ENCODE measurements around the gene DCC.
"Not testable (repeated sequence)": the region's sequence is repeated elsewhere in the genome, so short reads cannot be mapped to it uniquely, and the experiment has no call there.

The DCC gene

GRCh38 chr18:53490019-53490418 is 1150.0 kb downstream of the DCC start:
- no peak for DNase-seq

GRCh38 chr18:53496028-53496427 is 1156.0 kb downstream of the DCC start:
- DNase-seq: no peak

- DNase-seq: no peak
These were observed 1164.0 kb downstream of the DCC start for GRCh38 chr18:53503914-53504441.

GRCh38 chr18:53508529-53508928 is 1168.5 kb downstream of the DCC start:
- no peak for DNase-seq

GRCh38 chr18:53509886-53510285 is 1169.9 kb downstream of the DCC start:
- DNase-seq: no peak

GRCh38 chr18:53511725-53512124 is 1171.7 kb downstream of the DCC start:
- DNase-seq: not testable (repeated sequence)

GRCh38 chr18:53521068-53521467 is 1181.1 kb downstream of the DCC start:
- no peak for DNase-seq

- no peak for DNase-seq
These were observed 1186.3 kb downstream of the DCC start for GRCh38 chr18:53526101-53526870.

GRCh38 chr18:53527365-53527764 is 1187.4 kb downstream of the DCC start:
- no peak for DNase-seq

- no peak for DNase-seq
These were observed 1191.2 kb downstream of the DCC start for GRCh38 chr18:53531187-53531586.

- DNase-seq: no peak
These were observed 1191.9 kb downstream of the DCC start for GRCh38 chr18:53531896-53532295.

GRCh38 chr18:53534203-53534602 is 1194.2 kb downstream of the DCC start:
- peak in 1 of 51 donors; percentile 20 for DNase-seq

- peak in 31 of 51 donors; percentile 2 to 79 (median 32) for DNase-seq
These were observed 1194.7 kb downstream of the DCC start for GRCh38 chr18:53534695-53535094.

- no peak for DNase-seq
These were observed 1196.9 kb downstream of the DCC start for GRCh38 chr18:53536908-53537307.

- no peak for DNase-seq
These were observed 1201.9 kb downstream of the DCC start for GRCh38 chr18:53541924-53542323.

GRCh38 chr18:53543711-53544110 is 1203.7 kb downstream of the DCC start:
- DNase-seq: no peak

GRCh38 chr18:53544917-53545316 is 1204.9 kb downstream of the DCC start:
- no peak for DNase-seq

GRCh38 chr18:53551868-53552426 is 1212.0 kb downstream of the DCC start:
- no peak for DNase-seq

- DNase-seq: no peak
These were observed 1213.0 kb downstream of the DCC start for GRCh38 chr18:53553030-53553429.

- DNase-seq: no peak
These were observed 1216.5 kb downstream of the DCC start for GRCh38 chr18:53556450-53556849.

- no peak for DNase-seq
These were observed 1220.5 kb downstream of the DCC start for GRCh38 chr18:53560546-53560945.

GRCh38 chr18:53566626-53567025 is 1226.6 kb downstream of the DCC start:
- DNase-seq: no peak

GRCh38 chr18:53567929-53568574 is 1228.1 kb downstream of the DCC start:
- peak in 1 of 51 donors; percentile 32 for DNase-seq

All from hypothalamus (tissue), 51 donors.